ENCODE measurements around the gene PTPRU.

Gene PTPRU

DNA sequence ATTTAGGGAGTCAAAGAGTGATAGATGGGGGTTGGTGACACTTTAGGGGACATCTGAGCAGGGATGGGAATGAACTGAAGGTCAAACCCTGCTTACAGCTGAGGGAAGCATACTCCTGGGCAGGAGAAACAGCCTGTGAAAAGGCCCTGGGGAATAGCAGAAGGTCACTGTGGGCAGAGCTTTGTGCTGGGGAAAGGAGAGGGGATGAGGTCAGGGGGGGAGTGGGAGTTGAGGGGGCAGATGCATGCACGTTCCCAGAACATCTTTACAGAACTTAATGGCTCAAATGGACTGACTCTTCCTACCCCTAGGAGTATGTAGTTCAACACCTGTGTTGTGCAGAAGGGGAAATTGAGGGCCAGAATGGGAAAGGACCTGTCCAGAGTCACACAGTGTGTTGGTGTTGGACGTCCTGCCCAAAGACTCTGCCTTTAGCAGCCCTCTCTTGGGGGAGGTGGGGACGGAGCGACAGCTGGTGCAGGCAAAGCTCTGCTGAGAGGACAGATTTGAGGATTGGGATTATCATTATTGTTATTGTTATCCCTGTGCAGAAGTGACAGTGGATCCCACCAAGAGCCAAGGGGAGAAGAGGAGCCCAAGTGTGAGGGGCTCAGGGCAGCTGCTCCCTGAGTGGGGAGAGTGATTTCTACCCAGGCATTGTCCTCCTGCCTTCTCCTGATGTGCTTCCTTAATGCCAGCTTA is 116.5 kb downstream of the PTPRU start:
- no peak overlapping the region for H3K4me3 ChIP-seq (ENCODE audit: control insufficient read depth, low read depth, low read length)
- TF ChIP-seq, protein P1, sequence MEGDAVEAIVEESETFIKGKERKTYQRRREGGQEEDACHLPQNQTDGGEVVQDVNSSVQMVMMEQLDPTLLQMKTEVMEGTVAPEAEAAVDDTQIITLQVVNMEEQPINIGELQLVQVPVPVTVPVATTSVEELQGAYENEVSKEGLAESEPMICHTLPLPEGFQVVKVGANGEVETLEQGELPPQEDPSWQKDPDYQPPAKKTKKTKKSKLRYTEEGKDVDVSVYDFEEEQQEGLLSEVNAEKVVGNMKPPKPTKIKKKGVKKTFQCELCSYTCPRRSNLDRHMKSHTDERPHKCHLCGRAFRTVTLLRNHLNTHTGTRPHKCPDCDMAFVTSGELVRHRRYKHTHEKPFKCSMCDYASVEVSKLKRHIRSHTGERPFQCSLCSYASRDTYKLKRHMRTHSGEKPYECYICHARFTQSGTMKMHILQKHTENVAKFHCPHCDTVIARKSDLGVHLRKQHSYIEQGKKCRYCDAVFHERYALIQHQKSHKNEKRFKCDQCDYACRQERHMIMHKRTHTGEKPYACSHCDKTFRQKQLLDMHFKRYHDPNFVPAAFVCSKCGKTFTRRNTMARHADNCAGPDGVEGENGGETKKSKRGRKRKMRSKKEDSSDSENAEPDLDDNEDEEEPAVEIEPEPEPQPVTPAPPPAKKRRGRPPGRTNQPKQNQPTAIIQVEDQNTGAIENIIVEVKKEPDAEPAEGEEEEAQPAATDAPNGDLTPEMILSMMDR (conservative IDR thresholded peaks at IDR 0.05; ENCODE audit: control insufficient read depth, insufficient read depth, low read depth, low read length) = no peak
- DNase-seq (ENCODE audit: low read depth) = no peak

DNA sequence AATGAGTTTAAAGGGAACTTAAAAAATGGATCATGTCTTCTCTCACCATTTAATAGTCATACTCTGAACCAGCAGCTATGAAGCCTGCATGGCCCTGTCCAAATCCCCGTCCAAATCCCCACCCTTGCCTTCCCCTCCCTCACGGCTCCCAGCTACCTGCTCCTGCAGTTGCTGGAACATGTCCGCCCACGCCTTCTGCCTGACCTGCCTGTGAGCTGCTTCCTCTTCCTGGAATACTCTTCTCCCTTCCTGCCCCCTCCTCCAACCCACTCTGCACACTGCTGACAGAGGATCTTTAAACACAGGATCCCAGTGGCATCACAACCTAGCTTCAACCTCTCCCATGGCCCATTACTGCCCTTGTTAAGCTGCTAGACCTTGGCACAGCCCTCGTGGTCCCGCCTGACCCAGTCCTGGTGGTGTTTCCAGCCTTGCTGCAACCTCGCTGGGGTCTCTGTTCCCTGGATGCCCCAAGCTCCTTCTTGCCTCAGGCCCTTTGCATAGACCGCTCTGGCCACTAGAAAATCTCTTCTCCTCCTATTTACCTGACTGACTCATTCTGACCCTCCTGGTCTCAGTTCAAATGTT is 118.3 kb downstream of the PTPRU start:
- DNase-seq (ENCODE audit: low read depth) = no peak
- TF ChIP-seq, protein P1 (conservative IDR thresholded peaks at IDR 0.05; ENCODE audit: control insufficient read depth, insufficient read depth, low read depth, low read length) = no peak
- H3K4me3 ChIP-seq (ENCODE audit: control insufficient read depth, low read depth, low read length) = no peak overlapping the region

GRCh38 chr1:29355375-29355774 is 119.1 kb downstream of the PTPRU start:
- TF ChIP-seq, protein P1 (conservative IDR thresholded peaks at IDR 0.05; ENCODE audit: control insufficient read depth, insufficient read depth, low read depth, low read length) = no peak
- H3K4me3 ChIP-seq (ENCODE audit: control insufficient read depth, low read depth, low read length) = no peak overlapping the region
- no peak for DNase-seq (ENCODE audit: low read depth)

GRCh38 chr1:29356663-29357062 is 120.3 kb downstream of the PTPRU start:
- H3K4me3 ChIP-seq (ENCODE audit: control insufficient read depth, low read depth, low read length) = no peak overlapping the region
- DNase-seq (ENCODE audit: low read depth) = no peak
- TF ChIP-seq, protein P1 (conservative IDR thresholded peaks at IDR 0.05; ENCODE audit: control insufficient read depth, insufficient read depth, low read depth, low read length) = no peak

DNA sequence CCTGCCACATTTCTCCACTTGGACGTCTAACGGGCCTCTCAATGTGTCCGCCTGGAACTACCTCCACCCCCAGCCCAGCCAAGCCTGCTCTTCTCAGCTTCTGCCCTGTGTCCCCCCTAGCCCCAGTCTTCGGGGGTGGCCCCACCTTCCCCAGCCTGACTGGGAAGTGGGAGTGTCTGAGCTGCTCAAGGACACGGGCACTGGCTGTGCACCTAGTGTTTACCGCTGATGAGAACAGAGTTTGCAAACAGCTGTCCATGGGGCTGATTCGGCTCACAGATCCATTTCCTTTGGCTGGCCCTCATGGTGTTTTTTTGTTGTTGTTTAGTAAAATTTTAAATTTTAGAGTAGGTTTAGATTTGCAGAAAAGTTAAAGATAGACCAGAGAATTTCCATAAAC is 121.1 kb downstream of the PTPRU start:
- TF ChIP-seq, protein P1 (conservative IDR thresholded peaks at IDR 0.05; ENCODE audit: control insufficient read depth, insufficient read depth, low read depth, low read length) = no peak
- no peak for DNase-seq (ENCODE audit: low read depth)
- no peak overlapping the region for H3K4me3 ChIP-seq (ENCODE audit: control insufficient read depth, low read depth, low read length)

DNA sequence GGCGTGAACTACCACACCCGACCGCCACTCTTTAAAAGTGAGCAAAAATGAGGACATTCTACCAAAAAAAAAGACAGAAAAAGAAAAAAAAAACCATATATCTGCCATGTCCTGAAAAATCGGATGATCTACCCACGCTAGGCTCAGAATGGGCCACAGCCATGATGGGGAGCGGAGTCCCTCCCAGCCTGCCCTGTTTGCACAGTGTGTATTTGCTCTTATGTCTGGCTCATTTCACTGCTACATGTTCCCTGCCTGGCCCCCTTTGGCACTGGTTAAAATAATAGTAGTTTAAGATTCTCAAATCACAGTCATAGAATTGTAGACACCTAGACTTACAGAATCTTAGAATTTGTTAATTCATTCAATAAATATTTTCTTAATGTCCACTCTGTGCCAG is 121.9 kb downstream of the PTPRU start:
- no peak for DNase-seq (ENCODE audit: low read depth)
- no peak overlapping the region for H3K4me3 ChIP-seq (ENCODE audit: control insufficient read depth, low read depth, low read length)
- TF ChIP-seq, protein P1 (conservative IDR thresholded peaks at IDR 0.05; ENCODE audit: control insufficient read depth, insufficient read depth, low read depth, low read length) = no peak

Measured in fibroblast of mammary gland (primary cell).